WERI-Rb-1 (cell line): ENCODE data around the gene TBC1D17.

ENCODE experiments used
- DNase-seq: peaks from one replicate; pipeline ENCODE4 v3.0.0-alpha.2; 2020
- H3K27ac ChIP-seq: fragments of 250-450 bp; sonication (Bioruptor Pico); 2 replicates; pipeline ENCODE4 v1.5.1; 2020; ENCODE audit warnings: mild to moderate bottlenecking, moderate library complexity
- H3K27me3 ChIP-seq: fragments of 250-450 bp; sonication (Bioruptor Pico); 2 replicates; pipeline ENCODE4 v1.5.1; 2021; ENCODE audit warnings: mild to moderate bottlenecking, low read depth, moderate library complexity; ENCODE audit not compliant: insufficient read depth, severe bottlenecking
- H3K36me3 ChIP-seq: fragments of 250-450 bp; sonication (Bioruptor Pico); 2 replicates; pipeline ENCODE4 v1.5.1; 2020; ENCODE audit warnings: mild to moderate bottlenecking, moderate library complexity
- H3K4me3 ChIP-seq: 2 replicates; pipeline ENCODE4 v1.5.1; 2011; ENCODE audit warnings: low read depth, mild to moderate bottlenecking, control low read depth, low read length
- H3K9me3 ChIP-seq: fragments of 250-450 bp; sonication (Bioruptor Pico); 2 replicates; pipeline ENCODE4 v1.5.1; 2021; ENCODE audit warnings: mild to moderate bottlenecking, moderate library complexity; ENCODE audit not compliant: severe bottlenecking
- CTCF ChIP-seq: IDR thresholded peaks from 2 replicates; pipeline ENCODE4 v1.5.1; 2011; ENCODE audit warnings: low read depth, mild to moderate bottlenecking, control low read depth, inconsistent platforms, low read length

TBC1D17 gene

DNA sequence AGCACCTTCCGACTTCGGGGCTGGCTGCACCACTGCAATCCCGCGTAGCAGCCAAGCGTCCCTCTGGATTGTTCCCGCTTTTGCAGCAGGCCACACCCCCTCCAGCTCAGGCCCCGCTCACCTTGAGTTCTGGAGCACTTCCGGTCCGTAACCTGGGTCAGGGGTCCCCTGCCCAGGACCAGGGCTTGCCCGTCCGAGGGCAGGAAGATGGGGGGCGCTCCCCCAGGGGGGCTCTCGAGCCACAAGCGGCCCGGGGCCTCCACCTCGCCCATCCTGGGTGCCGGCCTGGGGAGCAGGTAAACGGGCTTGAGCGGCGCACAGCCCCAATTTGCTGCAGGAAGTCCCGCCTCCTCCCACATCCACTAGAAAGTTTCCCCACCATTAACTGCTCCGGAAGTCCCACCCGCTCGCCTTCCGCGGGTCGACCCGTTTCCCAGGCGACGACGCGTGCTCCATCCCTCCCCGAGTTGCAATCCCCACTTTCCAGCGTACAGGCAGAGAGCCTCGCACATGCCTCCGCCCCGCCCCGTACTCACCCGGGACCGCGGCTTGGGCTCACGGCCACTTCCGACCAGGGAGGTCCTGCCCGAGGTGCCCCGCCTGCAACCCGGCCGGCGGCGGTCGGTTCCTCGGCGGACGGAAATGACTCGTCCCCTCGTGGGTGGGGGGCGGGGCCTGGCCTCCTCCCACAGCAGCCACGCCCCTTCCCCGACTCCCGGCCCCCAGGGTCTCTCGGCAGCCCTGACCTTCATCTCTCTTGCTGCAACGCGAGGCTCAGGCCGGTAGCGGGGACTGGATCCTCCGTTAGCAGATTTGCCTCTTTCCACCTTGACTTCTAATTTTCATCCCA is 10.3 kb upstream of the TBC1D17 start, which contains the start of gene PNKP:
PNKP (minus strand) TSS at position 644 of the 850 bp plus-strand sequence; CDS start at position 272, 372 bp downstream.
- Histone ChIP-seq H3K4me3 (peak within 1 kb of the TSS; percentile 70), H3K27ac (peak within 1 kb of the TSS; percentile 94), H3K36me3 (peaks cover 36% of the 10 kb centered on the region), H3K9me3 (no peaks in the 10 kb centered on the region), H3K27me3 (no peaks in the 10 kb centered on the region)
- TF ChIP-seq CTCF: no peak
- peak; percentile 89 for DNase-seq

GRCh38 chr19:49869009-49869483 is 8.5 kb upstream of the TBC1D17 start:
- peak overlapping the region; percentile 26 for H3K27ac ChIP-seq
- H3K9me3 ChIP-seq: no peaks in the 10 kb centered on the region
- DNase-seq: peak; percentile 79
- peaks cover 18% of the 10 kb centered on the region for H3K36me3 ChIP-seq
- H3K27me3 ChIP-seq: no peaks in the 10 kb centered on the region
- H3K4me3 ChIP-seq: peak overlapping the region; percentile 50
- no peak for TF ChIP-seq CTCF

- H3K27me3 ChIP-seq: no peaks in the 10 kb centered on the region
- peaks cover 16% of the 10 kb centered on the region for H3K36me3 ChIP-seq
- peak overlapping the region; percentile 82 for H3K27ac ChIP-seq
- TF ChIP-seq CTCF: no peak
- peak overlapping the region; percentile 63 for H3K4me3 ChIP-seq
- H3K9me3 ChIP-seq: no peaks in the 10 kb centered on the region
- peak; percentile 97 for DNase-seq
These were observed 7.8 kb upstream of the TBC1D17 start for GRCh38 chr19:49869484-49870308.

GRCh38 chr19:49870309-49870901 is 7.1 kb upstream of the TBC1D17 start:
- TF ChIP-seq CTCF: no peak
- DNase-seq: no peak
- H3K36me3 ChIP-seq: peaks cover 14% of the 10 kb centered on the region
- no peaks in the 10 kb centered on the region for H3K9me3 ChIP-seq
- H3K27me3 ChIP-seq: no peaks in the 10 kb centered on the region
- peak overlapping the region; percentile 63 for H3K4me3 ChIP-seq
- peak overlapping the region; percentile 82 for H3K27ac ChIP-seq

- no peaks in the 10 kb centered on the region for H3K9me3 ChIP-seq
- no peak overlapping the region for H3K27ac ChIP-seq
- no peak for TF ChIP-seq CTCF
- H3K27me3 ChIP-seq: no peaks in the 10 kb centered on the region
- no peak overlapping the region for H3K4me3 ChIP-seq
- peaks cover 8% of the 10 kb centered on the region for H3K36me3 ChIP-seq
- no peak for DNase-seq
These were observed 6.0 kb upstream of the TBC1D17 start for GRCh38 chr19:49871349-49871985.
